ENCODE data around the gene MYMK.
A peak's percentile ranks its signal among the peaks of the same experiment; 100 is the strongest.

MYMK gene

GRCh38 chr9:133485531-133486260 is 39.1 kb downstream of the MYMK start:
- no peak for DNase-seq (ENCODE audit: low read depth in 2 of 2)

GRCh38 chr9:133484671-133485437 is 39.9 kb downstream of the MYMK start:
- DNase-seq (ENCODE audit: low read depth in 2 of 2), result no peak

- DNase-seq (ENCODE audit: low read depth in 2 of 2), result no peak
Measured at GRCh38 chr9:133483611-133484010, 41.1 kb downstream of the MYMK start.

GRCh38 chr9:133478851-133479711 is 45.7 kb downstream of the MYMK start, which contains the start of gene SLC2A6:
SLC2A6 (minus strand) TSS chr9:133479099; CDS start chr9:133479059, 40 bp downstream.
- peak; percentile 58 to 61 for DNase-seq (ENCODE audit: low read depth in 2 of 2)

- no peak for DNase-seq (ENCODE audit: low read depth in 2 of 2)
Measured at GRCh38 chr9:133477992-133478850, 46.5 kb downstream of the MYMK start.

DNA sequence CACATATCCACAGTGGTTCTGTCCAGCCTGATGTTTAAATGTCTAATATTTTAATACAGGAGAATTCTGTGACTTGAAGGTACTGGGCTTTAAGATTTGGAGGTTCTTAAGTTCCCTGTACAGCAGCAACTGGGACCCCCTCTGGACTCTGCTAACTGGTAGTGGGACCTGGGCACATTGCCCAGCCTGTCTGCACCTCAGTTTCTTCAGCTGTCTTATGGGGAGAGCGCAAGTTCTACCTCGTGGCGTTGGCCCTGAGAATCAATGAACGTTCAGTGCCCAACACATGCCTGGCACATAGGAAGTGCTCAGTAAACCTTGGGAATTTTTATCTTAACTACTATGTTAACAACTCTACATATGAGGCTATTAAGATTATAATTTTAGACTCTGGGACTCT is 47.3 kb downstream of the MYMK start:
- DNase-seq (ENCODE audit: low read depth in 2 of 2), result no peak

DNA sequence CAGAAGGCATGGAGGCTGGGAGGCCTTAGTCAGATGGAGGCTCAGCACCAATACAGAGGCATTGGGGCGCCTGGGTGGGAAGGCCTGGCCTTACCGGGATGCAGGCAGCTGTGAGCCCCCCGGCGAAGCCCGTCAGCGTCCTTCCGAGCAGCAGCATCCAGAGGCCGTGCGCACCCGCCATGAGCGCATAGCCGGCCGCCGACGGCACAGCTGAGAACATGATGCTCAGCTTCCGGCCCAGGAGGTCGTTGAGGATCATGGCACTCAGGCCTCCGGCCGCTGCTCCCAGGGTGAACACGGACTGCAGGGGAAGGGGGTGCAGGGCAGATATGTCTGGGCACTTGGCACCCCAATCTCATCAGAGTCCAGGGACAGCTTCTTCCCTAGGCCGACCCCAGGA is 47.8 kb downstream of the MYMK start:
- no peak for DNase-seq (ENCODE audit: low read depth in 2 of 2)

DNA sequence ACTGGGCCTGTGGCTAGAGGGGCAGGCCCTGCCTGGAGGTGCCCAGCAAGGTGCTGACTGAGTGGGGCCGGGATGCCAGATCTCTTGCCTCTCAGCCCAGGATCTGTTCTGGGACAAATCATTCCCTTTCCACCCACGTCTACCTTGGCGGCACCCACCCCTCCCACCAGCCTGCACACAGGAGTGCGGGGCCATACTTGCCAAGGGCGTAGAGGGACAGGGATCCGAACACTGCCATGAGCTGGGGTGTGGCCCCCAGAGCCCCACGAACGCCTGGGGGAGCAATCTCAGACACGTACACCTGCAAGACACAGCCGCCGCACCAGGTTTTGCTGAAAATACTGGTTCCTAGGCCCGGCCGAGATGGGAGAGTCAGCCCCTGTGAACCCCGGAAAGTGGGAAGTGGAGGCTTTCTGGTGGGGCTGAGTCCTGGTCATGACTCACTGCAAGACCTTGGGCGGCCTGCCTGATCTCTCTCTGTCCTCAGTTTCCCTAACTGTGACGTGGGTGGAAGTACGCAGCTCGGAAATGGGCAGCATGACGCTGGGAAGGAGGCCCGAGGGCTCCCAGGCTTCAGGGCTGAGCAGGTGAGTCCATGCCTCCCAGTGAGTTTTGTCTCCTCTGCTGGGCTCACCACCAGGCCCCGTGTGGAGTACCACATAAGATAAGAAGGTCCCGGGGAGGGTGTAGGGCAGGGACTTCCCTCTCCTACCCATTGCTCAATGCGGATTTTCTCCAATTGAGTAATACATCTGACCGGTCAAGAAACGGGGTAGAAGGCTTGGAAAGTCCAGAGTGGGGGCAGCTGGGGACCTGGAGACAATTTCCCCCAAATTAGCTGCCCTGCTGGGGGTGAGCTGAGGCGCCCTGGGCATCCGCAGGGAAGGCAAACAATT is 48.5 kb downstream of the MYMK start:
- no peak for DNase-seq (ENCODE audit: low read depth in 2 of 2)

DNA sequence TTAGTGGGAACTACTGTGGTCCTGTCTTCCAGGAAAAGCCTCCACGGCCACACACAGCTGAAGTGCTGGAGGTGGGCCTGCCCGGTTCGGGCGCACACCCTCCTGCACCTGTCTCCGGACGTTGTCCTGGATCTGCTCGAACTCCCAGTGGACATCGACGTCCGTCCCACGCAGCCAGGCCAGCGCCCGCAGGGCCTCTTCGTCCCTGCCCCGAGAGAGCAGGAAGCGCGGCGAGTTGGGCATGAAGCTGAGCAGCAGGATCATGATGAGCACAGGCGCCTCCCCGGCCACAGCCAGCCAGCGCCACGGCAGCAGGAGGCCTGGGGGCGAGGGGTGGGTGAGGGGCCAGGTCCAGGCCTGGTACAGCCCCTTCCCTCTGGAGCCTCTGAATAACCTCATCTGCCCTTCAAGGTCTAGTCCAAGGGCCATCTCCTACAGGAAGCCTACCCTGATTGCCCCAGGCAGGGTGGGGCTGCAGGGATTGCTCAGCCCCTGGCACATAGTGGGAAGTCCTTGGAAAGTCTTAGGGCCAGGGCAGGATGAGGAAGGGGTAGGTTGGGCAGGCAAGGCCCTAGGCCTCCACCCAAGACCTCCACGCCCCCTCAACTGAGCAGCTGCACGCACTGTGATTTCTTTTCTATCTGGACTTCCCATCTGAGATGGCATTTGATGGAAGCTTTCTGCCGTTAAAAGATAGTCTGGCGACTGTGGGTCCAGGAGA is 49.3 kb downstream of the MYMK start:
- DNase-seq (ENCODE audit: low read depth in 2 of 2), result no peak

- DNase-seq (ENCODE audit: low read depth in 2 of 2), result no peak
Measured at GRCh38 chr9:133474853-133475252, 49.9 kb downstream of the MYMK start.

GRCh38 chr9:133474215-133474614 is 50.5 kb downstream of the MYMK start:
- DNase-seq (ENCODE audit: low read depth in 2 of 2), result no peak

- no peak for DNase-seq (ENCODE audit: low read depth in 2 of 2)
Measured at GRCh38 chr9:133473743-133474142, 51.0 kb downstream of the MYMK start.

DNA sequence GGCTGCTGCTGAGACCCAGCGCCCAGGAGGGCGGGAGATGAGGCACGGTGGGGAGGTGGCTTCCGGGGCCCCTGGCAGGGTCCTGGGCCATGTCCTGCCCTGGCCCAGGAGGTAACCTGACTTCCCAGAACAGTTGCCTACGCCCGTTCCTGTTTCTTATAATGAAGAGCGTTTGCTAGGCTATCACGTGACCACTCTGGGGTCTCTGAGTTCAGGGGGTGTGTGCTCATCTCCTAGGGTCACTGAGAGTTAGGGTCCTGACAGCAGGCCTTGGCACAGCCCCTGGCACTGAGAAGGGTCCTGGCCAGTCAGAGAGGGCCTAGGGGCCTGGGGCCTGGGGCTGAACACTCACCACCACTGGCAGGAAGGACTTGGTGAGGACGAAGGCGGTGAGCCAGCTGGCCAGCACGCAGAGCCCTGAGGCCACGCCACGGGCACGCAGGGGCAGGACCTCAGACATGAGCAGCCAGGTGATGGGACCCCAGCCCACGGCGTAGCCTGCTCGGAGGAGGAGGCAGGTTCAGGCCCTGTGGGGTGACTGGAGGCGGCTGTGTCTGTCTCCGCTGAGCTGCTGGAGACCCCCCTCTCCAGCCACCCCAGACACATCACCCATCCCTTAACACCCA is 51.9 kb downstream of the MYMK start:
- no peak for DNase-seq (ENCODE audit: low read depth in 2 of 2)

GRCh38 chr9:133472277-133472645 is 52.5 kb downstream of the MYMK start:
- DNase-seq (ENCODE audit: low read depth in 2 of 2), result no peak

- no peak for DNase-seq (ENCODE audit: low read depth in 2 of 2)
Measured at GRCh38 chr9:133471551-133472276, 53.0 kb downstream of the MYMK start.

GRCh38 chr9:133470988-133471387 is 53.8 kb downstream of the MYMK start:
- DNase-seq (ENCODE audit: low read depth in 2 of 2), result no peak

- DNase-seq (ENCODE audit: low read depth in 2 of 2), result no peak
Measured at GRCh38 chr9:133470427-133470924, 54.3 kb downstream of the MYMK start.

GRCh38 chr9:133468777-133469421 is 55.9 kb downstream of the MYMK start:
- DNase-seq (ENCODE audit: low read depth in 2 of 2), result no peak
